Common myeloid progenitor, CD34-positive (primary cell): ENCODE measurements around the gene ARHGAP10.
A peak's percentile ranks its signal among the peaks of the same experiment; 100 is the strongest.

Experiments
- CTCF ChIA-PET: fragments of 350-600 bp; sonication (Branson Sonifier 250); formaldehyde crosslinking; loops from one replicate; lab custom pipeline; 2021; ENCODE audit warnings: antibody characterized with exemption; lab: Charles Lee
- POLR2A ChIA-PET: fragments of 350-600 bp; sonication (Branson Sonifier 250); formaldehyde crosslinking; loops from one replicate; lab custom pipeline; 2021; ENCODE audit warnings: antibody characterized with exemption; lab: Charles Lee
- DNase-seq, 3 donors: peaks; one replicate each; pipeline versions ENCODE4 v3.0.0 to v3.0.0-alpha.2; 2013
- H3K27ac ChIP-seq, 2 experiments: 1 replicate in 1 of 2; 2 replicates in 1 of 2; pipeline ENCODE4 v1.7.0; 2013; ENCODE audit warnings: inconsistent platforms in 2 of 2, low read length in 2 of 2, mild to moderate bottlenecking in 2 of 2, low read depth in 1 of 2, moderate library complexity in 1 of 2; ENCODE audit not compliant: severe bottlenecking in 2 of 2, insufficient read depth in 1 of 2, poor library complexity in 1 of 2
- H3K27me3 ChIP-seq, 5 experiments: replicated peaks in 2 of 5; 1 replicate in 3 of 5; 2 replicates in 2 of 5; pipeline versions ENCODE4 v1.6.1 to v1.7.0; 2013; ENCODE audit warnings: low read length in 4 of 5, mild to moderate bottlenecking in 2 of 5, moderate library complexity in 2 of 5, inconsistent platforms in 1 of 5; ENCODE audit not compliant: insufficient read depth in 5 of 5, control insufficient read depth in 4 of 5
- H3K36me3 ChIP-seq, 4 experiments: 1 replicate in 2 of 4; 2 replicates in 2 of 4; pipeline versions ENCODE4 v1.6.1 to v1.7.0; 2013; ENCODE audit warnings: low read length in 3 of 4, control low read depth in 1 of 4, mild to moderate bottlenecking in 1 of 4; ENCODE audit not compliant: control insufficient read depth in 4 of 4, insufficient read depth in 4 of 4
- H3K4me1 ChIP-seq, 4 experiments: 1 replicate in 3 of 4; 2 replicates in 1 of 4; pipeline versions ENCODE4 v1.6.1 to v1.7.1; 2013; ENCODE audit warnings: low read length in 3 of 4, mild to moderate bottlenecking in 3 of 4, control low read depth in 1 of 4, inconsistent platforms in 1 of 4, moderate library complexity in 1 of 4; ENCODE audit not compliant: control insufficient read depth in 4 of 4, insufficient read depth in 4 of 4; ENCODE audit errors: control extremely low read depth in 1 of 4
- H3K4me3 ChIP-seq, 7 experiments: 1 replicate in 4 of 7; 2 replicates in 3 of 7; pipeline versions ENCODE4 v1.5.1 to v1.7.0; 2013; ENCODE audit warnings: mild to moderate bottlenecking in 7 of 7, low read length in 6 of 7, moderate library complexity in 6 of 7, inconsistent platforms in 2 of 7, low read depth in 2 of 7, control low read depth in 1 of 7; ENCODE audit not compliant: insufficient read depth in 4 of 7, control insufficient read depth in 1 of 7; ENCODE audit errors: extremely low read depth in 1 of 7
- H3K9me3 ChIP-seq, 5 experiments: 1 replicate in 4 of 5; 2 replicates in 1 of 5; pipeline versions ENCODE4 v1.6.1 to v1.7.1; 2013; ENCODE audit warnings: low read length in 4 of 5, mild to moderate bottlenecking in 2 of 5, inconsistent platforms in 1 of 5, low read depth in 1 of 5, moderate library complexity in 1 of 5; ENCODE audit not compliant: control insufficient read depth in 4 of 5, insufficient read depth in 2 of 5; ENCODE audit errors: control extremely low read depth in 1 of 5
- WGBS: methylation state at CpG from one replicate; pipeline ENCODE4 v1.1.5; 2013; ENCODE audit not compliant: insufficient coverage; 5-methylcytosine and 5-hydroxymethylcytosine counted together

ARHGAP10 gene

DNA sequence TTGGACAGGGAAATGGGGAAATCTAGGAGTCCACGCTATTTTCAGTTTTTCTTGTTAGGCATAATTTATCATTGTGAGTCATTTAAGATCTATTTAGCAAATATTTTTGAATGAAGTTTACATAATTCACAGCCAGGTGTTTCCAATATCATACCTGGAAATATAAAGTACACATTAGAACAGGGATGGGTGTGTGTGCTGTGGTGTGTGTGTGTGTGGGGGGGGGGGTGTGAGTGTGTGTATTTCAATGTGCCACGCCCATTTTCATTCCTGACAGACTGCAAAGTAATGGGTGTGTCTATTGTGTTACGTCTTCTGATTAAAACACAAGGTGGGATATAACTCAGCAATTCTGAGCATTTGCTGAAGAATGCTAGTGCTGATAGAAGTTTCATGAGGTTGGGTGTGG, 33.2 kb downstream of the ARHGAP10 start:
- CTCF ChIA-PET: no interaction called here

DNA sequence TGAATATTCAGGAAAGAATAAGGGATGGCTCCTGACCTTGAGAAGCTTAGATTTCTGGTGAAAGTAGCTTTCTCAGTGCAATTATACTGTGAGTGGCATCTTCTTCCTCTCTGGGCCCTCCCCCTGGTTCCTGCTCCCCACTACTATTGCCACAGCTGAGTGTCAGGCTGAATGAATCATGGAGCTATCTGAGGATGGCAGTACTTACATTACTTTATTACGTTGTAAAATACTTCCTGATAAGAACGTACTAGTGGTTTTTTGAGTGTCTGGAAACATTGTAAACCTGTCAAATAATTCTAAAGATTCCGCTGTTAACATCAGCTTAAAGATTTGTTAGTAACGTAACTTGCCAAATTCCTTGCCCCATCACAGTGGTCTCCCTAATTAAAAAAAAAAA, 36.2 kb downstream of the ARHGAP10 start:
- Histone ChIP-seq H3K27me3 (peaks cover 0 to 7% (median 0%) of the 10 kb centered on the region in 5 experiments), H3K9me3 (no peaks in the 10 kb centered on the region), H3K36me3 (no peaks in the 10 kb centered on the region), H3K4me1 (peaks cover 0 to 10% (median 8%) of the 10 kb centered on the region in 4 experiments), H3K27ac (no peak overlapping the region), H3K4me3 (no peak overlapping the region)
- ChIA-PET POLR2A (interaction anchor here (0.7 kb wide), 1 partner anchor 41 kb away, joined by 4 read pairs; no protein-coding TSS in a partner anchor), CTCF (interaction anchor here (0.7 to 2.1 kb wide), 8 partner anchors 18 to 99 kb away, joined by 3 to 16 read pairs (median 3); partner anchors contain the start of gene ARHGAP10)
- no CpG with 5 or more reads among the region's 4 CpGs for WGBS
- DNase-seq: peak; percentile 61 to 93 (median 88)

More for the DNA sequence above, 33.2 kb downstream of the ARHGAP10 start:
- Histone ChIP-seq H3K4me1 (peaks cover 0 to 10% (median 8%) of the 10 kb centered on the region in 4 experiments), H3K9me3 (no peaks in the 10 kb centered on the region), H3K27ac (no peak overlapping the region), H3K36me3 (no peaks in the 10 kb centered on the region), H3K27me3 (peaks cover 0 to 2% (median 0%) of the 10 kb centered on the region in 5 experiments), H3K4me3 (no peak overlapping the region)
- DNase-seq: no peak
- WGBS: 100% methylated on average over 1 of the region's 3 CpGs
- POLR2A ChIA-PET: no interaction called here

DNA sequence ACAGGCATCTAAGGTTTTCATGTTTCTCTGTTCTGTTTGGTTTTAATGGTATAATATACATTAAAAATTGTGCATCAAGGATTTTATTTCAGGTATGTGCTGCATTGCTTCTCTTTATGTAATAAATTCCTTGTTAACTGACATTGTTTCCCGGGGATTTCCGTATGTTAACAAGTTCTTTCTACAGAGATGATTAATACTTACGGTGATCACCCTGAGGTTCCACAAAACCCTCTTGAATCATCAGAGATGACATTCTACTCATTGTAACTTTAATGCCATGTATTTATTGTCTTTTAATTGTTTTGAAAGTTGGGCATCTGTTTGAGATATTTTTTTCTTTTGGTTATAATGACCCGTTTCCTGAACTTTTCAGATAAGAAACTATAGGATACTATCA, 37.5 kb downstream of the ARHGAP10 start:
- ChIA-PET POLR2A (no interaction called here), CTCF (interaction anchor here (1.4 to 1.7 kb wide), 3 partner anchors 21 to 42 kb away, joined by 3 to 4 read pairs (median 3); no protein-coding TSS in a partner anchor)
- no peak for DNase-seq
- Histone ChIP-seq H3K9me3 (no peaks in the 10 kb centered on the region), H3K27me3 (peaks cover 0 to 7% (median 0%) of the 10 kb centered on the region in 5 experiments), H3K4me1 (peaks cover 0 to 10% (median 8%) of the 10 kb centered on the region in 4 experiments), H3K27ac (no peak overlapping the region), H3K4me3 (no peak overlapping the region), H3K36me3 (no peaks in the 10 kb centered on the region)
- 100% methylated on average over 2 of the region's 4 CpGs for WGBS

DNA sequence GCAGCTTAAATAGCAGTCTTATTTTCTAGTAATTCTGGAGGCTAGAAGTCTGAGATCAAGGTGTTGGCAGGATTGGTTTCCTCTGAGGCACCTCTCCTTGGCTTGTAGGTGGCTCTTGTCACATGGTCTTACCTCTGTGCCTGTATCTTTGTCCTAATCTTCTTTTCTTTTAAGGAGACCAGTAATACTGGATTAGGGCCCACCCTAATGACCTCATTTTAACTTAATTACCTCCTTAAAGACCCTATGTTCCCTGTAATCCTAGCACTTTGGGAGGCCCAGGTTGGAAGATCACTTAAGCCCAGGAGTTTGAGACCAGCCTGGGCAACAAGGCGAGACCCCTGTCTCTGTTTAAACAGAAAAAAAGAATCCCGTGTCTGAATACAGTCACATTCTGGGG, 38.9 kb downstream of the ARHGAP10 start:
- no peak overlapping the region for H3K27ac ChIP-seq
- no peak for DNase-seq
- WGBS: 100% methylated on average over 2 of the region's 2 CpGs
- H3K4me1 ChIP-seq: peaks cover 0 to 10% (median 8%) of the 10 kb centered on the region in 4 experiments
- no peak overlapping the region for H3K4me3 ChIP-seq
- POLR2A ChIA-PET: no interaction called here
- no peaks in the 10 kb centered on the region for H3K36me3 ChIP-seq
- CTCF ChIA-PET: interaction anchor here (0.9 to 1.7 kb wide), 4 partner anchors 21 to 40 kb away, joined by 3 to 4 read pairs (median 3); no protein-coding TSS in a partner anchor
- no peaks in the 10 kb centered on the region for H3K9me3 ChIP-seq
- H3K27me3 ChIP-seq: peaks cover 0 to 7% (median 0%) of the 10 kb centered on the region in 5 experiments

DNA sequence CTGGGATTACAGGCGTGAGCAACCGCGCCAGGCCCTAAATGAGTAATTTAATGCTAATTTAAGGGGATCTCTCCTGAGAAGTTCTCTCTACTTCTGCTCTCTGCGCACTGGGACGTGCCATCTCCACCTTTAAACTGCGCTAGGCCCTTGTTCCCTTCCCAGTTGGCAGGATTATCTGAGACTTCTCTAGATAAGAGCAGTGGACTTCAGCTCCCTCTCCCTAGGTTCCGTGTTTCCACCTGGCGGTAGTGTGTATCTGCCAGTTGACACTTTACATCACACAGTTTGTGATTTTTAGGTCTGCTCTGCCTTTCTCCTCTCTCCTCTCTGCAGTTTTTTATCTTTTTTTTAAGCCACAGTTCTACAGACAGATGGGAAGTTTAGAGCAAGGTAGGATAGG, 40.2 kb downstream of the ARHGAP10 start:
- Histone ChIP-seq H3K9me3 (no peaks in the 10 kb centered on the region), H3K4me1 (peaks cover 0 to 10% (median 8%) of the 10 kb centered on the region in 4 experiments), H3K36me3 (no peaks in the 10 kb centered on the region), H3K27me3 (peaks cover 0 to 7% (median 0%) of the 10 kb centered on the region in 5 experiments), H3K4me3 (no peak overlapping the region), H3K27ac (no peak overlapping the region)
- WGBS: 85% methylated on average over 8 of the region's 8 CpGs
- DNase-seq: no peak
- ChIA-PET CTCF (interaction anchor here (1.2 to 1.6 kb wide), 3 partner anchors 14 to 37 kb away, joined by 4 to 7 read pairs (median 6); no protein-coding TSS in a partner anchor), POLR2A (no interaction called here)

DNA sequence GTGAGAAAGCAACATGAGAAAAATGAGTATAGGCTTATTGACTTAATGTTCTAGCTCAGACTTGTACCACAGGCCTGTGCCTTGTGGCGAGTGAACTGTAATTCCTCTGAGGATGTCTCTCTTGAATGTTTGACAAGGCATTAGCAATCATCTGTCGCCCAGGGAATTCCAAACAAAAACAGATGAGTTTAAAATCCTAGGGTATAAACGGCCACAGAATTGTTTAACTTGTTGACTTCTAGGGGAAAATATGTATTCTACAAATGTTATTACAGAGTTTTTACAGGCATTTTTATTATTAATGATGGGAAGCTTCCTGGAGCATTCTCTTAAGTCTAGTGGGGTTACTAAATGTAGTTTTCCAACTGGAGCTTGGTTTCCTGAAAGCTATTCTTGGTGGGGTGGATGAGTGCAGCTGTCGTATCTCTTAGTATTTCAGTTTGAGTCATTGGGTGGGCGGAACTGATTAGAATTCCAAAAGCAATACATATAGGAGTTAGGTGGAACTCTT, 40.6 kb downstream of the ARHGAP10 start:
- H3K27ac ChIP-seq: no peak overlapping the region
- peaks cover 0 to 9% (median 8%) of the 10 kb centered on the region in 4 experiments for H3K4me1 ChIP-seq
- WGBS: 96% methylated on average over 2 of the region's 5 CpGs

More for the DNA sequence above, 40.6 kb downstream of the ARHGAP10 start:
- CTCF ChIA-PET: interaction anchor here (1.2 to 1.6 kb wide), 4 partner anchors 13 to 64 kb away, joined by 3 to 7 read pairs (median 5); no protein-coding TSS in a partner anchor
- Histone ChIP-seq H3K36me3 (no peaks in the 10 kb centered on the region), H3K4me3 (no peak overlapping the region), H3K27me3 (peaks cover 0 to 7% (median 0%) of the 10 kb centered on the region in 5 experiments), H3K9me3 (no peaks in the 10 kb centered on the region)
- POLR2A ChIA-PET: no interaction called here
- no peak for DNase-seq
